NOMO-1 treated with DMSO at 0.1 percent for 48 hours (cell line): Measurements from ENCODE around the gene TM7SF3.
A peak's percentile ranks its signal among the peaks of the same experiment; 100 is the strongest.
"Not testable (repeated sequence)": the region's sequence is repeated elsewhere in the genome, so short reads cannot be mapped to it uniquely, and the experiment has no call there.

Source experiments
- DNase-seq: peaks from one replicate; lab custom pipeline; 2025; ENCODE audit not compliant: unreplicated experiment; lab: John Stamatoyannopoulos, UW

The TM7SF3 gene

DNA sequence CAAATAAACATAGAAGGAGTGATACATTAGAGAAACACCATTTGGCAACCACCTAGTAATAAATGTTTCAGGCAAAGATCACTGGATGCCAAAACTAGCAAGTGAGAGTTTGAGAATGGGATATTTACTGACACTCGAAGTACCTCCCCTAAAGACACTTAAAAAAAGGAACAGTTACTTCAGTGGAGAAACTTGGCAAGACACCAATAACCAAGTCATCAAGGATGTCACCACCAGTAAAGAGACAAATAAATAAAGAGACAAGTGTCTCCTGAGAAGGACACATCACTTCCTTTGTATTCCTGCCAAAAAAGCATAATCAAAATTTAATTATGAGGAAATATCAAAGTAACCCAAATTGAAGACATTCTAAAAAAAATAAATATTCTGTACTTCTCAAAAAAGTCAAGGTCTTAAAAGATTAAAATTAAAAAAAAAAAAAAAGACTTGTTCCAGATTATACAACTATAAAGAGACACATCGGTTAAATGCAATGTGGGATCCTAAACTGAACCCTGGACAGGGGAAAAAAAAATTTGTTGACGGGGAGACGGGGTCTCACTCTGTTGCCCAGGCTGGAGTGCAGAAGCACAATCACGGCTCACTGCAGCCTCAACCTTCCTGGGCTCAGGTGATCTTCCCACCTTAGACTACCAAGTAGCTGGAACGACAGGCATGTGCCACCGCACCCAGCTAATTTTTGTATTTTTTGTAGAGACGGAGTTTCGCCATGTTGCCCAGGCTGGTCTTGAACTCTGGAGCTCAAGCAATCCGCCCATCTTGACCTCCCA lies 26.4 kb downstream of the TM7SF3 start:
- peak; percentile 57 for DNase-seq

DNA sequence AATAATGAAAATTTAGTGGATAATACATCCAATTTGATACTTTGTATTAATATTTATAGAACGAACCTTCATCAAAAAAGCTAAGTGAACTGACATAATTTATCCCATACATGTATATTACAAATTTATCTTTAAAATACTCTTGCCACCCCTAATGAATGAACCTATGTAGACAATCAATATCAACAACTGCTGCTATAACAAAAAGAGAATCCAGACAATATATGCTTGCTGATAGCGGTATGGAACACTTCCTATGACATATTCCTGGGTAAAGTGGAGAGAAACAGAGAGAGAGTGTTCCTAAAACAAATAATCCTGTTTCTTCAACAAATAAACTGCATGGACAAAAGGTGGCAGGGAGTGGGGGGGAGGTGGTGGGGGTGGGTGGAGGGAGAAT lies 31.3 kb downstream of the TM7SF3 start:
- DNase-seq = no peak

DNA sequence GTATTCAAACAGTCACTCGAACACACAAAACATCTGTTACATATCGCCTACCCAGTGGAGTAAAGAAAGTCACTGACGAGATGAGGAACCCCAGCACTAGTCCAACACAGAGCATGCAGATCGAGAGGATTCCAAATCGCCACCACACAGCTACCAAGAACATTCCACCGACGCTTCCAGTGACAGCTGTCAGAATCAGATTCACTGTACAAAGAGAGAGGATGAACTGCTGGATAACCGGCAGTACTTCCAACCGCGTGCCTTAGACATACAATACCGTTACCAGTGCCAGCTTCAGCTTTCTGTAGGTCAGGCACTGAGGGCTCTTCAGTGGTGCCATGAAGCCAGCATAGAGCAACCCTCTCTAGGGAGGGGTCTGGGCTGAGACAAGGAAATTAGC lies 34.5 kb downstream of the TM7SF3 start:
- DNase-seq = no peak

DNA sequence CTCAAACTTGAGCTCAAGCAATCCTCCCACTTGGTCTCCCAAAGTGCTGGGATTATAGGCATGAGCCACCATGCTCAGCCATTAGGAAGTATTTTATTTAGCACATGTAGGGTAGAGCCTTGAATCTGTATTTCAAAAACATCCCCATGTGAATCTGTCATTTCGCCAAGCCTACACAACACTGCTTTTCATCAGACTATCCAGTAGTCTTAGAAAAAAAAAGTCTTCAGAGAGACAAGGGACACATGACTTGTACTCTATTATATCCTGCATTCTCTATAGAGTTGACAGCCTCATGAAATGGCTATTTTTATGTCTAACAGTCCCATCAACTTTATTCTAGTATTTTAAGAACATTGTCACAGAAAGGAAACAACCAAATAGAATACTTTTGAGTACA lies 35.4 kb downstream of the TM7SF3 start:
- no peak for DNase-seq

DNA sequence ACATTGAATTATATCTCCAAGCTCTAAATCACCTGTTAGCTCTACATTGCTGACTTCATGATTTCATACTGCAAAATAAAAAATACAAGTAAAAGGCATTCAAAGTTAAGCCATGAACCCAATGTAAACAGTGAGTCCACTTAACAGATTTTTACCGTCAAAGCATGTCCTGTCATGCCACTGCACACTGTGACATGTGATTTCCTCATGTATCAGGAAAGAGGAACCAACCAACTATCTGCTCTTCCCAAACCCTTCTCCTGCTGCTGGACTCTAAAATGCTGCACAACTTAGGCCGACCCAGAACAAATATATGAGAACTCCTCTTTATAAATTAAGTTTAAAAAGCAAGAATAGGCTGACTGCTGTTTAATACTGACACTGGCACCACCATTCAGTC lies 37.5 kb downstream of the TM7SF3 start:
- DNase-seq = no peak

DNA sequence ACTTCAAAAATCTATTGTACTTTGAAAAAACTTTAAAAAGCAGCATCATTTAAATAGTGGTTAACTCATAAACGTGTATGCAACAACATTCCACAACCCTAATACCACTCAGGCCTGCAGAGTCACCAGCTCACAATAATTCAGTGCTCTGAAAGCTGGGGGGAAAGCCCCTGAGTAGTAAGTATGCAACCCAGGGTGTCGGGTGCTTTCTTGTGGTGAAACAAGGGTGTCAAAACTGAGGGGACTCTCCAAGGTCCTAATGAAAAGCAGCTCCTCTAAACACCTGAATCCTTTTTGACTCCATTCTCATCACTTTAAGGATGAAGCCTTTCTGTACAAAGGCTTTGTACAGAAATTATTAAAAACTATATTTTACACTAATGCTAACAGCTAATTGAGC lies 42.2 kb downstream of the TM7SF3 start:
- DNase-seq = no peak

DNA sequence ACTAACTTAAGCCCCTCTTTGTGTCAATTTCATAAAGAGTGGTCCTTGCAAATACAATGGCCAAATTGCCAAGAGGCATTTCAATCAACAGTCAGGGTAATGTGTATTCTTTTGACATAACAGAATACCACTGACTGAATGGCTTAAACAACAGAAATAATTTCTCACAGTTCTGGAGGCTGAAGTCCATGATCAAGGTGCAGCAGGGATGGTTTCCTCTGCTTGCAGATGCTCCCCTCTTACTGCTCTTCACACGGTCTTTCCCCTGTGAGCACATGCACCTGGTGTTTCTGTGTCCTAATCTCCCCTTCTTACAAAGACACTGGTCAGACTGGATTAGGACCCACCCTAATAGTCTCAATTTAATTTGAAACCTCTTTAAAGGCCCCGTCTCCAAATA lies 44.0 kb downstream of the TM7SF3 start:
- no peak for DNase-seq

DNA sequence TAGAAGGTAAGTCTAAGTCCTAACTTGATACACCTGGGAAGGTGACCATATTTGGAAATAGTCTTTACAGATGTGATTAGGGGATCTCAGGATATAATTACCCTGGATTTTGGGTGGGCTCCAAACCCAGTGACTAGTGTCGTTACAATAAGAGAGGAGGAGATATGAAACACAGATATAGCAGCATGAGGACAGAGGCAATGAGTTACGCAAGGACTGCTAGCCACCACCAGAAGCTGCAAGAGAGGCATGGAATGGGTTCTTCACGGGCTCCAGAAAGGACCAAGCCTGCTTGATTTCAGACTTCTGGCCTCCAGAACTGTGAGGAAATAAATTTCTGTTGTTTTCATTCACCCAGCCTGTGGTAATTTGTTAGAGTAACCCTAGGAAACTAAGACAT lies 47.3 kb downstream of the TM7SF3 start:
- DNase-seq = no peak

DNA sequence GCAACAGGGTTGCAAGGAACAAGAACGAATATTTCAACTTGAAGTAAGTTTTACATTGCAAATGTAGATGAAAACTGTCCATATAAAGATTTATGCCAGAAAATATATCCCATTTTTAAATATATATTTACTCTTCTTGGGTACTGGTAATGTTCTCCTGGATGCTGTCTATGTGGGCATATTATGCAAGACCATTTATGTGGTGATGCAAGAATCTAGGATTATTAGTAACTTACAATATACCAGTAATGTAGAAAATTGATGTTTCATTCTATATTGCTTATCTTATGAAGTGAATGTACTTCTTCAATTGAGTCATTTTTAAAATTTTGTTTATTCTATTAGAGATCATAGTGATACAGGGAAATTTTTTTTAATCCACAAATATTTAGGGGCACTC lies 50.8 kb downstream of the TM7SF3 start:
- peak; percentile 6 for DNase-seq

DNA sequence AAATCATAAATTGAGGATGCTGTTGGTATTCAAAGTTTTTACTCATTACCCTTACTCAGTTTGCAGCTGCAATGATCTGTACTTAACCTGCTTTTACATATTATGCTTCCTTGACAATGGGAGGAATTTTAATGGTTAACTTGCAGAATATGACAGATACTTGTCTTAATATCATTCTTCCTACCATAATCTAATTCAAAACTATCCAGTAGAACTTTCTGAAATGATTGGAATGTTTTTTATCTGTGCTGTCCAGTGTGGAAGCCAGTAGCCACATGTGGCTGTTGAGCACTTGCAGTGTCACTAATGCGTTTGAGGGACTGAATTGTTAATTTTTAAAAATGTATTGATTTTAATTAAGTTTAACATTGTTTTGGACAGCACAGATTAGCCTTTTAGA lies 52.4 kb downstream of the TM7SF3 start:
- DNase-seq = no peak

DNA sequence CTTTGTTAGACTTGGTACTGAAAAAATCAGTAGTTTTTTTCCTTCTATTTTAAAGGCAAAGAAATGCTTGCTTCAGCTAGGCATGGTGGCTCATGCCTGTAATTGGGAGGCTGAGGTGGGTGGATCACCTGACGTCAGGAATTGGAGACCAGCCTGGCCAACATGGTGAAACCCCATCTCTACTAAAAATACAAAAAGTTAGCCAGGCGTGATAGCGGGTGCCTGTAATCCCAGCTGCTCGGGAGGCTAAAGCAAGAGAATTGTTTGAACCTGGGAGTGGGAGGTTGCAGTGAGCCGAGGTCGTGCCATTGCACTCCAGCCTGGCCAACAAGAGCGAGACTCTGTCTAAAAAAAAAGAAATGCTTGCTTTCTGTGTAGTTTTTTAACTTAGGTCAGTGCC lies 52.8 kb downstream of the TM7SF3 start:
- DNase-seq = not testable (repeated sequence)

DNA sequence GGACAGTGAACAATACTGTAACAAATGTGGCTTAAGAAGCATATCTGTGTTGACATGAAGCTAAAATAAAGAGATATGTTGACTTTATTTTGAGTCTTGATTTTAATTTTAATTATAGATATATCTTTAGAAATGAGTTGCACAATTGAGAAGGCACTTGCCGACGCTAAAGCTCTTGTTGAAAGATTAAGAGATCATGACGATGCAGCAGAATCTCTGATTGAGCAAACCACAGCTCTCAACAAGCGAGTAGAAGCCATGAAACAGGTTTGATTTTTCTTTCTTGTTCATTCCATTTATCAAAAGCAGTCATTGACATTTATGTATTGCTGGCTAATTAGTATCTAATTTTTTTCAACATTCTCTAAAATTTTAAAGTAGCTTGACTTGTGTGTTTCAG lies 60.2 kb downstream of the TM7SF3 start:
- DNase-seq = peak; percentile 65

DNA sequence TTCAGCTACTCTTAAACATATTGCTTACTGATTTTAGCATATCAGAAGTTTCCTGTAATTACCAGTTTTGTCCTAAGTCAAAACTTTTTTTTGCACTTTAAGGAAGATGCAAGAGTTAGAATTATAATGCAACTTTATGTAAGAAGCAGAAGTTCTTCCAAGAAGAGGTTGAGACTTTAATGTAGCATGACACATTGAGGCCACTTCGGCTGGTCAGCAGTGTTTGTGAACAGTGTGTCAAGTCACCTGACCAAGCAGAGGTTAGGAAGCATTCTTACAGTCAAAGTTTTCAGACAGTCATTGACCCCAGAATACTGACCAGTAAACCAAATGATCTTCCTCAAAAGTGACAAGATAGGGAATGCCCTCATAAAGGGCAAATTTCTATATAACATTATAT lies 60.7 kb downstream of the TM7SF3 start:
- DNase-seq = peak; percentile 78

DNA sequence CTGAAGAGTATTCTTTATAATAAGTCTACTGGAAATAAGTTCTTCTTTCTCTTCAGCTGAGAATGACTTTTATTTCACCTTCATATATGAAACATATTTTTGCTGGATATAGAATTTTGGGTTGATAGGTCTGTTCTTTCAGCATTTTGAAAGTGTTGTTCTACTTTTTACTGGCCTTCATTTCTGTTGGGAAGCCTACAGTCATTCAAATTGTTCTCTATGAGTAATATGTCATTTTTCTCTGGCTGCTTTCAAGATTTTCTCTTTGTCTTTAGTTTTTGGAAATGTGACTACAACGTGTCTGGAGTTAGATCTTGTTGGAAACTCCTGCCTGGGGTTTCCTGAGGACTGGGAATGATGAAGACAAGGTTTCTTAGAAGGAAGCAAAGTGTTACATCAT lies 65.9 kb downstream of the TM7SF3 start:
- DNase-seq = no peak

DNA sequence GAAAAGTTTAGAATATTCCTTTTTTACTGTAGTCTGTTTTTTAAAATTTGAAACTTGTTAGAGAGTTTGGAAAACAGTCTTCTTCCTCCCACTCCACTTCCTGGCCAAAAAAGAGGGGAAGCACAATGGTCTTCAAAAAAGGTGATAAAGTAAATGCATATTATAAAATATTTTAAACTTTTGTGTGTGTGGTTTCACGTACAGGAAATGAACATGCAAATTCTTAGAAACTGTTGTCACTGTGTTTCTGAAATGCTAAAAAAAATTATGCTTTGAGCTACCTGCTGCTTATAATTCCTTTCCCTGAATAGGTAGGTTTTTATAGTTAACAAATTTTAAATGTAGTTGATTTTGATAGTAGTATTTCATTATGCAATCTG lies 73.0 kb downstream of the TM7SF3 start:
- no peak for DNase-seq

DNA sequence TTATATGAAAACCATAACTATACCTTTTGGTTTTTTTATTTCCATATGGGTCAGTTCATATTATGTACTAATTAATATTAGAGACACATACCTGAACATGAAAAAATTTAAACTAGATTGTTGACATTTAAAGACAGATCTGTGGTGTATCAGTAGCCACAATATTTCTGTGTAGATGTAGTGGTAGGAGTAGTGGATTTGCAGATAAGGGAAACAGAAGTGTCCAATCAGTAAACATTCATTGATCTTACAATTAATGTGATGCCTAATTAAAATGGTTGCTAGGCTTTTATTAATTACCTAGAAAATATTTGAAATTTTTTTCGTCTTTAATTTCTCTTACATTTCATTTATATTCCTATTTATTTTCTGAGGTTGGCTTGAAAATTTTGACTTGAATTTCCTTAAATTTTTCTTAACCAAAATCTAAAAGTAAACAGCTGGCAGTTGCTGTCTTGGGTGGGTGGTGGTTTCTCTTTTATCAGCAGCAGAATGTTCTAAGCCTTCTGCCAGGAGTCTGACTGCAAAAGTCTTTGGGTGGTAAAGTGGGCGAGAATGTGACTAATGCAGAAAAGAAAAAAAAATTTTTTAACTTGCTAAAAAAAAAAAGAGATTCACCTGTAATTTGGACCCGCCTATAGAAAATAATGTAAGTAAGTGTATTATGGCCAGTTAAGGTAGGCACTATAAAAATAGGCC lies 73.5 kb downstream of the TM7SF3 start:
- no peak for DNase-seq

DNA sequence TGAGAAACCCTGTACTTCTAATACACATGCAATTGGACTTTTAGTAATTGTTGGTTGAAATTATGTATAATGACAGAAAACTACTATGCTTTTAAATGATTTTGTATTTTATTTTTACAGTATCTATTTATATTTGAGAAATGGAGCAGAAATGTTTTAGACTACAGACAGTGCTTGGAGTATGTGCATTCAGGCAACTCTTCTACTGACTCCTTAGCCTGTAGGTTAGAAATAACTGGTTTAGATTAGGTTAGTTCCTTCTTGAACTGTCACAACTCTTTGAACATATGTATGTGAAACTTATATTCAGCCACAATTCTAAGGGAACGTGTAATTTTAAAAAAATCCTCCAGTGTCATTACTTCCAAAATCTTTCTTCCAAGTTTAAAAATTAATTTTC lies 74.2 kb downstream of the TM7SF3 start:
- DNase-seq = peak; percentile 21

DNA sequence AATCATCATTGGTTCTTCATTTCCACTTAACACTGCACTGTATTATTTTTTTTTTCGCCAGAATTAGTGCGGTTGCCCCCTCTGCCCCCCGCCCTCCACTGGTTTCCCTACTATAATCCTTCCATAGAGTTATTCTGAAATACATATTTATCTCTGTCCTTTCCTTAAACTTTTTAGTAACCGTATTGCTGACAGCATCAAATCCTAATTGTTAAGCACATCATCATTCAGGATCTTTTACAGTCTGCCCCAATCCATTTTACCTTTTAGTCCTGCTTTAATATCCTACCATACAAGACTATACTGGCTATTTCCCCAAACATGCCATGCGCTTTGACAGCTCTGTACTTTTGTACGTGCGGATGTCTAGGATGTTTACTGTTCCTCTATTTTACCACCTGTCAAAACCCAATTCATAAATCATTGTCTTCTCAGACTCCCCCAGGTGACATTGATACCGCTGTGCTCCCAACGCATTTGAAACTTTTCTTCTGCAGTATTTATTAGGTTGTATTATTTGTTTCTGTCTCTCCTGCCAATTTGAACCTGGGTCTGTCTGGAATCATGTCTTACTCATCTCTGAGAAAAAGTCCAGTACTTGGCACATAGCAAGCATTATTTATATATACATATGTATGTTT lies 74.9 kb downstream of the TM7SF3 start:
- peak; percentile 18 for DNase-seq

DNA sequence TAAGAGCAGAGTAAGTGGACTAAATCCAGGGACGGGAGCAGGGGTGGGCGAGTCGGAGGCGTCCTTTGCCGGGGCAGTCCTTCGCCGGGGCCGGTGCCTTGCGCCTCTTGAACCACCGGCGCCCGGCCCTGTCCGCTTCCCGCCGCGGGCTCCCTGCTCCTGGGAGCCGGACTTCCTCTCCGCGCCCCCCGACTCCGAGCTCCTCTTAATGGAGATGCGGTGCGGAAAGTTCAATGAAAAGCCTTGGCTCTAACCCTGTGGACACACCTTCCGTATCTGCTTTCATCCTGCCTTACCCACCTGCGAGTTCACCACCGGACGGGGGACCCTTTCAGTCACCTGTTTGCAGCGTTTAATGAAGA lies 75.5 kb downstream of the TM7SF3 start:
- DNase-seq = no peak

DNA sequence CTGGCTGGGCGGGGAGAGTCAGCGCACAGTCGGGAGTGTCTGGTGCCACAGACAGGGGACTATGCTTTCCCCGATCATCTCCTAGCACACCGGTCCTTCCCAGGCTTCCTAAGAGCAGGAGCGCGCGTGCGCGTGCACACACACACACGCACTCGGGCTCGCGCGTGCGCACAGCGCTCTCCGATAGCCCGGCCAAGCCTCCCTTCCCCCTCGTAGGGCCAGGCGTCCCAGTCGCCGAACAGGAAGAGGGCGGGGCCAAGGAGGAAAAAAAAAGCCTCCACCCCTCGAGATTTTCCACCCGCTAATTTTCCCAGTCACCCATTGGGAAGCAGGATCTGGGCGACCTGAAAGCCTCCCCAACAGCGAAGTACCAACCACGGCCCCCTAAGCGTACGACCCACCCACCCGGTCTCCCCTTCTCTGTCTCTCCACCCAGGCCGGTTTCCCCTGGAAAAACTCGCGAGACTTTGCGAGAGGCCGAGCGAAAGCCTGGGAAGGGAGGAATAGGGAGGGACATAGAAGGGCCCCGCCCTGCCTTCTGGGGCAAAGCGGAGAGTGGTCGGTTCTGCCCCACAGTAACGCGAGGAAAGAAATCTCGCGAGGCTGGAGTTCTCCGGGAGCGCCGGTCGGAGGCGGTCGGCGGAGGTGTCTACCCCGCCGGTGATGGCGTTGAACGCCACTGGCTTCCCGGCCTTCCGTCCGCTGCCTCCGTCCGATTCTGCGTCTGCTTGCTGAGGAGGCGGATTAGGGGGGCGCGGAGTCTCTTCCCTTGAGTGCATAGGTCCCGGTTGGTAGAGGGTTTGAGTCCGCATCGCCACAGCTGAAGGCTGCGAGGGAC lies 76.1 kb downstream of the TM7SF3 start, which contains the start of the genes FGFR1OP2 and INTS13:
FGFR1OP2 (plus strand) TSS at position 608 of the 838 bp plus-strand sequence. CDS start 15,689 bp downstream, outside the sequence.
INTS13 (minus strand) TSS at position 119 of the 838 bp plus-strand sequence. CDS start 1,178 bp downstream, outside the sequence.
- DNase-seq = peak; percentile 95

DNA sequence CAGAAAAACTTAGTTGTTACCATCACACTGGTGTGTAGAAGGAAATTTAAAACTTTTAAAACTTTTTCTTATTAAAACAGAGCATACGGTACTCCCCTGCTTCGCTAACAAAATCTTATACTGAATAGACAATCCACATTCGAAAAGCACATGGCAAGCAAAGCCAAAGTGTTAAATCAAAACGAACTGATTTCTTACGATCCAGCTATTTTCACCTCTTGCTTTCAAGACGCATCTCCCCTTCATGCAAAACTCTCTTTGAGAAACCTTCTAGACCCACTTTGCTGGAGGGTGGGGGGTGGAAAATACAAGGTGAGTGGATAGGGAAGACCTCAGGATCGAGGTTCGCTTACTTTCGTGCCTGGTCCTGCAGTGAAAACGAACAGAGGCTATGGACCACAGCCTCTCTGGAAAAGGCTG lies 76.7 kb downstream of the TM7SF3 start:
- no peak for DNase-seq
